ENCODE data around the gene EGLN1.
"Not testable (repeated sequence)": the region's sequence is repeated elsewhere in the genome, so short reads cannot be mapped to it uniquely, and the experiment has no call there.

EGLN1 gene

GRCh38 chr1:231357831-231358354 lies 64.2 kb downstream of the EGLN1 start:
- DNase-seq: peak in 5 of 6 experiments; percentile 2 to 65 (median 20)

GRCh38 chr1:231357187-231357772 lies 64.8 kb downstream of the EGLN1 start:
- peak in 1 of 6 experiments; percentile 13 for DNase-seq

GRCh38 chr1:231355171-231355570 lies 66.9 kb downstream of the EGLN1 start:
- DNase-seq: no peak

GRCh38 chr1:231354330-231355020 lies 67.6 kb downstream of the EGLN1 start:
- no peak for DNase-seq

GRCh38 chr1:231353086-231353485 lies 69.0 kb downstream of the EGLN1 start:
- no peak for DNase-seq

- DNase-seq: no peak
Observed at GRCh38 chr1:231351816-231352215, 70.3 kb downstream of the EGLN1 start.

GRCh38 chr1:231348856-231349255 lies 73.2 kb downstream of the EGLN1 start:
- DNase-seq: not testable (repeated sequence)

- DNase-seq: no peak
Observed at GRCh38 chr1:231348442-231348841, 73.6 kb downstream of the EGLN1 start.

- DNase-seq: no peak
Observed at GRCh38 chr1:231347961-231348360, 74.1 kb downstream of the EGLN1 start.

- DNase-seq: no peak
Observed at GRCh38 chr1:231340328-231341013, 81.6 kb downstream of the EGLN1 start.

- DNase-seq: no peak
Observed at GRCh38 chr1:231338270-231339128, 83.6 kb downstream of the EGLN1 start, which contains the start of gene SPRTN. Gene SPRTN (plus strand): TSS chr1:231338293. CDS start chr1:231338384, 91 bp downstream.

GRCh38 chr1:231337472-231338269 lies 84.4 kb downstream of the EGLN1 start, which contains the start of gene EXOC8:
Gene EXOC8 (minus strand): TSS chr1:231337852. CDS start chr1:231337745, 107 bp downstream.
- DNase-seq: peak; percentile 96 to 99 (median 97)

- no peak for DNase-seq
Observed at GRCh38 chr1:231337043-231337471, 85.0 kb downstream of the EGLN1 start.

GRCh38 chr1:231335663-231336602 lies 86.2 kb downstream of the EGLN1 start:
- peak in 1 of 6 experiments; percentile 5 for DNase-seq

GRCh38 chr1:231334952-231335351 lies 87.1 kb downstream of the EGLN1 start:
- no peak for DNase-seq

GRCh38 chr1:231334079-231334666 lies 87.9 kb downstream of the EGLN1 start:
- DNase-seq: no peak

GRCh38 chr1:231332761-231333160 lies 89.3 kb downstream of the EGLN1 start:
- no peak for DNase-seq

GRCh38 chr1:231329483-231329882 lies 92.6 kb downstream of the EGLN1 start:
- DNase-seq: no peak

- no peak for DNase-seq
Observed at GRCh38 chr1:231327617-231328016, 94.5 kb downstream of the EGLN1 start.

GRCh38 chr1:231326248-231326647 lies 95.8 kb downstream of the EGLN1 start:
- no peak for DNase-seq

Measured in stimulated activated naive CD4-positive, alpha-beta T cell (primary cell).